Measurements from ENCODE around the gene SLC6A13. TPM values are rescaled to one million over a fixed set of nuclear protein-coding genes. Genes with fewer than 3 reads are reported as not detected.
A peak's percentile ranks its signal among the peaks of the same experiment; 100 is the strongest.

The SLC6A13 gene
- total and polyA plus RNA-seq, 12 donors, result 0.87 to 6.1 (median 3.2) TPM

DNA sequence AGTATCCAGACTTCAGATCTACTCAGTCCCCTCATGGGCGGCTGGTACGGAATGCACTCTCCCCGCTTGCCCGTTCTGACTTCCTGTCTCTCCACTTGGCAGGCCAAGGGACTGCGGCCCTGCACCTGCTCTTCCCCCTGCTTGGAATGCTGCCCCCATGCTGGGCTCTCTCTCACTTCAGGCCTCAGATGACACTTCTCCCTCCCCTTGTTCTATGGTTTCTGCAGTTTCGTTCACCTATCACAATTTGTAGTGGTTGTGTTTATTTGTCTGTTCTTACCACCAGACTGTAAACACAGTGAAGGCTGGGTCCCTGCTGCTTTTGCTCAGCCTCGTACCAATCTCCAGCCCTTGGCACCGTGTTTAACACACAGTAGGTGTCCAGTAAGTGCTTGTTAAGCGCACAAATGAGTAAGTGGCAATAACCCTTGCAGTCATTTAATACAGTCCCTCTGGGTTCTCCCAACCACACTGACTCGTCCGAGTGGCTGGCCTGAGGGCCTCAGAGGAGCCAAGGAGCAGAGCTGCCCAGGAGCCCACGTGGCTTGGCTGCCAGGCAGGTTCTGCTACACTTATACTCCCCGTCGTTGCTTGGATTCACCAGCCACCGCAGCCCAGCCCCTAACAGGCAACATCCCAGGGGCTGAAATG lies 60.4 kb downstream of the SLC6A13 start:
- TF ChIP-seq, protein P1, sequence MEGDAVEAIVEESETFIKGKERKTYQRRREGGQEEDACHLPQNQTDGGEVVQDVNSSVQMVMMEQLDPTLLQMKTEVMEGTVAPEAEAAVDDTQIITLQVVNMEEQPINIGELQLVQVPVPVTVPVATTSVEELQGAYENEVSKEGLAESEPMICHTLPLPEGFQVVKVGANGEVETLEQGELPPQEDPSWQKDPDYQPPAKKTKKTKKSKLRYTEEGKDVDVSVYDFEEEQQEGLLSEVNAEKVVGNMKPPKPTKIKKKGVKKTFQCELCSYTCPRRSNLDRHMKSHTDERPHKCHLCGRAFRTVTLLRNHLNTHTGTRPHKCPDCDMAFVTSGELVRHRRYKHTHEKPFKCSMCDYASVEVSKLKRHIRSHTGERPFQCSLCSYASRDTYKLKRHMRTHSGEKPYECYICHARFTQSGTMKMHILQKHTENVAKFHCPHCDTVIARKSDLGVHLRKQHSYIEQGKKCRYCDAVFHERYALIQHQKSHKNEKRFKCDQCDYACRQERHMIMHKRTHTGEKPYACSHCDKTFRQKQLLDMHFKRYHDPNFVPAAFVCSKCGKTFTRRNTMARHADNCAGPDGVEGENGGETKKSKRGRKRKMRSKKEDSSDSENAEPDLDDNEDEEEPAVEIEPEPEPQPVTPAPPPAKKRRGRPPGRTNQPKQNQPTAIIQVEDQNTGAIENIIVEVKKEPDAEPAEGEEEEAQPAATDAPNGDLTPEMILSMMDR (IDR thresholded peaks at IDR 0.05), result no peak
- Histone ChIP-seq H3K36me3 (no peaks in the 10 kb centered on the region), H3K4me1 (peaks cover 0 to 8% (median 7%) of the 10 kb centered on the region in 9 donors), H3K27ac (no peak overlapping the region), H3K4me3 (no peak overlapping the region), H3K27me3 (peaks cover 0 to 40% (median 9%) of the 10 kb centered on the region in 7 donors), H3K9me3 (no peaks in the 10 kb centered on the region)
- ATAC-seq (peak in 3 of 8 donors; percentile 31 to 63 (median 31)), DNase-seq (no peak)
- 64 to 71% methylated on average over 15 of the region's 15 CpGs for WGBS, 2 donors
- intact Hi-C loops (cut with DNase I), result no loop called here

DNA sequence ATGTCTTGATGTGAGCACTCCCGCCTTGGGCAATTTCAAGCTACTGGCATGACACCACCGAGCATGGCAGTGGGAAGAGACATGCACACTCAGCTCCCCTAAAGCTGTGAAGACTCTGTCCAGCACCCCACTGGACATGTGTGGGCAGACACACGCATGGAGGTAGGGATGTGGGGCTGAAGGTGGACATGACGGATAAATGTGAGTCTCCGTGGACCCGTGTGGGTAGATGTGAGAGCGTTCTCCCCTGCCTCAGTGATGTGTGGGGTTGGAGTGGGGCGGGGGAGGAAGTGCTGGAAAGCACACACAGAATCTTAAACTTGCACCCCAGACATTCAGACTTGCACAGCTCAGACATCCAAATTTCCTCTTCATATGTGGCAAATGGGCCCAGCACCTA lies 61.3 kb downstream of the SLC6A13 start:
- TF ChIP-seq, protein P1 (IDR thresholded peaks at IDR 0.05), result no peak
- H3K9me3 ChIP-seq, result no peaks in the 10 kb centered on the region
- no peak for DNase-seq
- intact Hi-C loops (cut with DNase I), result no loop called here
- H3K4me3 ChIP-seq, result no peak overlapping the region
- no peak for ATAC-seq
- peaks cover 0 to 40% (median 6%) of the 10 kb centered on the region in 7 donors for H3K27me3 ChIP-seq
- H3K27ac ChIP-seq, result no peak overlapping the region
- H3K4me1 ChIP-seq, result peaks cover 0 to 8% (median 7%) of the 10 kb centered on the region in 9 donors
- H3K36me3 ChIP-seq, result no peaks in the 10 kb centered on the region
- 88 to 92% methylated on average over 8 of the region's 8 CpGs for WGBS, 2 donors

DNA sequence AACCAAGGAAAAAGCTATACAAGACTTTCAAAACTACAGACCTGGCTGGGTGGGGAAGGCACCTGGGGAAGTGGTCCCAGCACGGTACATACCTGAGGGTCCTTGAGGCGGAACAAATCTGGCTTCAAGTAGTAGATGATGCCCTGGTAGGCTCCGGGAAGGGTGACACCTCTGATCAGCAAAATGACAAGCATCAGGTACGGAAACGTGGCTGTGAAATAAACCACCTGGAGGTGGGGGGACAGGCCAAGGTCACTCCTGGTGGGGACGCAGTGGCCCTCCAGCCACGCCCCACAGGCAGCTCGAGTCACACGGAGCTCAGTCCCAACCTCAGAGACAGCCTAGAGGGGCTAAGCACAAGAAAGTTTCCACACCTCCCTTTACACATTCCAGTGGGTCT lies 63.9 kb downstream of the SLC6A13 start:
- ATAC-seq, result no peak
- H3K27me3 ChIP-seq, result peaks cover 0 to 19% (median 0%) of the 10 kb centered on the region in 7 donors
- TF ChIP-seq, protein P1 (IDR thresholded peaks at IDR 0.05), result no peak
- WGBS, 2 donors, result 61 to 65% methylated on average over 9 of the region's 9 CpGs
- H3K9me3 ChIP-seq, result no peaks in the 10 kb centered on the region
- no peak overlapping the region for H3K4me3 ChIP-seq
- no peak overlapping the region for H3K27ac ChIP-seq
- DNase-seq, result no peak
- intact Hi-C loops (cut with DNase I), result no loop called here
- no peaks in the 10 kb centered on the region for H3K36me3 ChIP-seq
- H3K4me1 ChIP-seq, result peaks cover 0 to 1% (median 0%) of the 10 kb centered on the region in 9 donors

DNA sequence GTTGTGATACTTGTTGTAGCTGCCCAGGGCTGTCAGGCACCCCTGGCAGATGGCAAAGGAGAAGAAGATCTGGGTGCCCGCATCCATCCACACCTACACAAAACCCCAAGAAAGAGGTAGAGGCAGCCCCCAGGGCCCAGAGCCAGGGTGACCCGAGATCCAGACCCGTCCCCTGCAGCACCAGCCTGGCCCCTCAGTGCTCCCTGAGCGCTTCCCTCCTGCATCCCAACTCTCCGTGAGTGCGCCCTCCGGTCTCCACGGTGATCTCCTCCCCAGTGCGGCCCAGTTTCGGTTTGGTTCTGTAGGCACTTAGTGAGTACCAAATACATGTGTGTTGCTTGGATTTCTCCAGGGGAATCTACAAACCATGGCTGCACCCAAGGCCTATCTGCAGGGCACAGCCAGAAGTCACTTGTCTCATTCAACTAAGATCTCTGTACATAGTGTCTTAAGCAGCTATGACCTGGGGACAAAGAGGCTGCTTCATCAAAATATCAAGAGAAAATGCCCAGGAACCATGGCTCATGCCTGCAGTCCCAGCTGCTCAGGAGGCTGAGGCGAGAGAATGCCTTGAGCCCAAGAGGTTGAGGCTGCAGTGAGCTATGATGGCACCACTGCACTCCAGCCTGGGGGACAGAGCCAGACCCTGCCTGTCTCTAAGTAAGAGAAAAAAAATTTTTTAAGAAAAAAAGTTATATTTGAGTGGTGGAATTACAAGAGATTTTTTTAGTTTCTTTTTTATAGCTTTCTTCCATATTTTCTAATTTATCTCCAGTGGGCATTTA lies 64.5 kb downstream of the SLC6A13 start:
- TF ChIP-seq, protein P1 (IDR thresholded peaks at IDR 0.05), result no peak
- H3K36me3 ChIP-seq, result no peaks in the 10 kb centered on the region
- intact Hi-C loops (cut with DNase I), result no loop called here
- no peaks in the 10 kb centered on the region for H3K4me1 ChIP-seq
- H3K9me3 ChIP-seq, result no peaks in the 10 kb centered on the region
- H3K27ac ChIP-seq, result no peak overlapping the region
- ATAC-seq (no peak), DNase-seq (no peak)
- WGBS, 2 donors, result 93 to 96% methylated on average over 11 of the region's 11 CpGs
- H3K27me3 ChIP-seq, result peaks cover 0 to 13% (median 0%) of the 10 kb centered on the region in 7 donors
- H3K4me3 ChIP-seq, result no peak overlapping the region

Measured in heart right ventricle (tissue), 16 donors.